ENCODE data around the gene SPSB3. TPM values are rescaled to one million over a fixed set of nuclear protein-coding genes. Genes with fewer than 3 reads are reported as not detected.

SPSB3 gene
- total and polyA plus RNA-seq, 2 of the 4 experiments (the other 2 are of a cell fraction), result 9.1 to 30.8 TPM

DNA sequence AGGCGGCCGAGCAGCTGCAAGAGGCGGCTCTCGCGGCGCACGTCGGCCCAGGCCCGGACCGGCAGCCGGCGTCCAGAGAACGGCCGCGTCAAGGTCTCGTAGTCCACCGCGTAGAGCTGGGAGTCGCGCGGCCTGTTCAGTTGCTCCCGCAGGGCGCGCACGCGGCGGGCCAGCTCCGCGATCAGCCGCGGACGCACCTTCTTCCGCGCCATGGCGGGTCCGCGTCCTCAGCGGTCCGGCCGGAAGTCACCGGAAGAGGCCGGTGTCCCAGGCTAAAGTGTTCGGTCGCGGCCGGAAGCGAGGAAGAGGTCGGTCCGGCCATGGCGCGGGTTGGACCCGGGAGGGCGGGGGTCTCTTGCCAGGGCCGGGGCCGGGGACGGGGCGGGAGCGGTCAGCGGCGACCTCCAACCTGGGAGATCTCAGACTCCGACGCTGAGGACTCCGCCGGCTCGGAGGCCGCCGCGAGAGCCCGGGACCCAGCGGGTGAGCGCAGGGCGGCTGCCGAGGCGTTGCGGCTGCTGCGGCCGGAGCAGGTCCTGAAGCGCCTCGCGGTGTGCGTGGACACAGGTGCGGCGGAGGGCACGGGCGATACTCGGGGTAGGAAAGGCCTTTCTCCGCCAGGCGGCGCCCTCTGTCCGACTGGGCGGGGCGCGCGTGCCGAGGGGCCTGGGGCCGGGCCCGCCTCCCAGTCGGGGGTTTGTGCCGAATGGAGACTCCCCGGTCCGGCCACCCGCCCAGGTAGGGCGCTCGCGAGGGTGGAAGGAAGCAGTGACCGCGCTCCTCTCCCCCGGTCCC is 9.3 kb downstream of the SPSB3 start, which contains the start of gene MRPS34 (continued):
- TF ChIP-seq BHLHE40 (IDR thresholded peaks at IDR 0.05; ENCODE audit: low read depth, low read length) (peak; percentile 90), SMC3 (IDR thresholded peaks at IDR 0.05; ENCODE audit: low read depth, low read length) (peak; percentile 30; the same call in 1 of the 2 replicates)

GRCh38 chr16:1772362-1772907 is 9.9 kb downstream of the SPSB3 start, which contains the start of gene EME2:
Gene EME2 (plus strand): TSS chr16:1772810. CDS start chr16:1773228, 418 bp downstream.
- peak within 1 kb of the TSS; percentile 88 for H3K9ac ChIP-seq (ENCODE audit: low read depth, low read length)
- H3K4me2 ChIP-seq (ENCODE audit: low read depth, low read length), result peak within 1 kb of the TSS; percentile 93
- DNase-seq (peak; percentile 33), ATAC-seq (ENCODE audit: low read depth) (peak; percentile 2)
- dilution Hi-C loops (cut with HindIII; ENCODE audit: low sequenced_read_pairs, unreplicated experiment), result no loop called here
- peak within 1 kb of the TSS; percentile 51 for H3K56ac ChIP-seq (ENCODE audit: extremely low read depth, insufficient read depth, low read length)
- peaks cover 13% of the 10 kb centered on the region for H3K4me1 ChIP-seq (ENCODE audit: control insufficient read depth, insufficient read depth, low read length)
- H3K9me1 ChIP-seq (ENCODE audit: insufficient read depth, low read length), result 0 out of 2 replicates have a peak, but pooled peaks cover 3% of the 10 kb centered on the region
- TF ChIP-seq MXI1 (IDR thresholded peaks at IDR 0.05; ENCODE audit: borderline replicate concordance, low read depth, low read length) (peak; percentile 62; the same call in 1 of the 2 replicates), RFX5 (IDR thresholded peaks at IDR 0.05; ENCODE audit: low read depth, low read length) (no peak), FOS (IDR thresholded peaks at IDR 0.05; ENCODE audit: low read depth, low read length) (no peak)
- H2BK20ac ChIP-seq (ENCODE audit: low read depth, low read length), result no peak within 1 kb of the TSS
- CTCF ChIA-PET, result interaction anchor here (0.8 to 0.9 kb wide), 2 partner anchors 10 to 67 kb away, joined by 3 read pairs; partner anchors contain the start of genes NUBP2 and SPSB3
- peak within 1 kb of the TSS; percentile 94 for H2AFZ ChIP-seq (replicated peaks; ENCODE audit: low read length, poor library complexity)
- in situ Hi-C loops (cut with MboI; ENCODE audit: low sequenced_read_pairs), result no loop called here
- H3K14ac ChIP-seq (replicated peaks; ENCODE audit: low read depth, low read length), result peak within 1 kb of the TSS; percentile 63
- peaks cover 32% of the 10 kb centered on the region for H3K36me3 ChIP-seq (ENCODE audit: control insufficient read depth, insufficient read depth, low read length)
- 1% methylated on average over 35 of the region's 53 CpGs; no CpG with 5 or more reads in 1 of the 2 experiments for WGBS, 2 experiments (ENCODE audit: extremely low coverage in 2 of 2, insufficient read length in 1 of 2)
- H3K4me3 ChIP-seq (ENCODE audit: insufficient read depth, low read depth, low read length), result peak within 1 kb of the TSS; percentile 93
- peak within 1 kb of the TSS; percentile 78 for H2BK5ac ChIP-seq (ENCODE audit: low read depth, low read length, poor library complexity, severe bottlenecking)
- no peak within 1 kb of the TSS for H2BK120ac ChIP-seq (ENCODE audit: low read depth, low read length)
- peaks cover 12 to 50% of the 10 kb centered on the region in 2 experiments for H3K79me1 ChIP-seq (ENCODE audit: low read depth in 1 of 2, low read length in 2 of 2)
- peak within 1 kb of the TSS; percentile 69 for H3K23ac ChIP-seq (ENCODE audit: low read depth, low read length)
- H2AK9ac ChIP-seq (replicated peaks; ENCODE audit: low read depth, low read length, poor library complexity), result peak within 1 kb of the TSS; percentile 100
- H3K4ac ChIP-seq (ENCODE audit: low read depth, low read length), result peak within 1 kb of the TSS; percentile 85
- POLR2A ChIA-PET (ENCODE audit: unreplicated experiment), result no interaction called here
- no peaks in the 10 kb centered on the region for H3K9me3 ChIP-seq (ENCODE audit: control insufficient read depth, insufficient read depth, low read length)
- H2BK15ac ChIP-seq (ENCODE audit: low read depth, low read length), result no peak within 1 kb of the TSS
- no peaks in the 10 kb centered on the region for H3K27me3 ChIP-seq (ENCODE audit: control insufficient read depth, insufficient read depth, low read length)
- peak within 1 kb of the TSS; percentile 84 for H4K91ac ChIP-seq (ENCODE audit: insufficient read depth, low read depth, low read length)
- H4K8ac ChIP-seq (ENCODE audit: low read depth in 2 of 2, low read length in 2 of 2), result peak within 1 kb of the TSS; percentile 77 to 92
- BruUV-seq (replicated peaks), result no TSS peak
- peak within 1 kb of the TSS; percentile 68 for H4K5ac ChIP-seq (ENCODE audit: low read depth, low read length)
- H2AK5ac ChIP-seq (ENCODE audit: low read depth, low read length), result peak within 1 kb of the TSS; percentile 93
- intact Hi-C loops (cut with micrococcal nuclease), result no loop called here
- peak within 1 kb of the TSS; percentile 85 for H3K27ac ChIP-seq (ENCODE audit: insufficient read depth, low read length)
- no peak within 1 kb of the TSS for H3K18ac ChIP-seq (ENCODE audit: low read depth, low read length)
- peaks cover 28% of the 10 kb centered on the region for H4K20me1 ChIP-seq (ENCODE audit: insufficient read depth, low read length)

Data from IMR-90 (cell line).